B cell (primary cell): ENCODE measurements around the gene ACSM3.

Source experiments
- CTCF ChIP-seq: fragments of 200-600 bp; IDR thresholded peaks from one replicate; pipeline ENCODE4 v1.8.0; 2022; ENCODE audit warnings: antibody characterized with exemption, mild to moderate bottlenecking
- EZH2 ChIP-seq: IDR thresholded peaks from 2 replicates; pipeline ENCODE4 v1.6.1; 2012; ENCODE audit warnings: borderline replicate concordance, low read depth, mild to moderate bottlenecking, moderate library complexity, low read length; ENCODE audit not compliant: insufficient read depth, poor library complexity, severe bottlenecking

GRCh38 chr16:20762404-20763123 lies 1.2 kb upstream of the ACSM3 start:
- no peak for TF ChIP-seq CTCF
- TF ChIP-seq EZH2 = no peak
